ENCODE results near the gene SPINT3.

DNA sequence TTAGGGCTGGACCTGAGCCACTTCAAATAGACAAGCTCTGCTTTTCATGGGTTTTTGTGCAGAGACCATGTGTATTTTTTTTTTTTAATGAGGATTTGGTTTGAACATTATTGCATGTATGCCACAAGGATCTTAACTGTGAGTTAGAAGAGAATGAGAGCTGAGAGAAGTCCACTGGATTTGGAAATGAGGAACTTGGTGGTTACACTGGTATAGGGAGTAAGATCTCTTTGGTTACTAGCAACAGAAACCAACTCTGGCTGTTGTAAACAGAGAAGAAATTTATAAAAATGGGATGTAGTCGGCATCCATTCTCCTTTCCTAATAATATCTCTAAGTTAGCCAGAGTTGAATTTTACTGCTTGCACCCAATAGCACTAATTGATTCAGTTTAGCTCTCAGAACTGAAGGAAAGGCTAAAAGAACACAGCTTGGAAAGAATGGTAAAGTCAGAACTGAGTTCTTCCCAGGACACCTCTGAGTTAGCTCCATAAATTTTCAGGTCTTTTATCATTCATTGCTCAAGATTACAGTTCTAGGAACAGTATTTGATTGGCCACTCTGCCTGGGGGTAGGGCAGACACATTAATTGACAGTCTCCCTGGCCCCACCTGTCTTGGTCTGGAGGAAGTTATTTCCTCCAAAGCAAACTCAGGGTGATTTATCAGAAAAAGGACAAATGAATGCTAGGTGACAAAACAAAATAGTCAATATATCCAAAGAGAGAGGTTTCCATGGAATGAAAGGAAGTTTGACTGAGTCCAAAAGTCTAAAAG, 49.7 kb downstream of the SPINT3 start:
- TF ChIP-seq CTCF (IDR thresholded peaks at IDR 0.05) (no peak), POLR2A (IDR thresholded peaks at IDR 0.05) (no peak), POLR2AphosphoS5 (IDR thresholded peaks at IDR 0.05; ENCODE audit: insufficient read depth in 1 of 2, low read depth in 1 of 2) (no peak)
